ENCODE measurements around the gene OPA1. TPM values are rescaled to one million over a fixed set of nuclear protein-coding genes. Genes with fewer than 3 reads are reported as not detected.

OPA1 gene
- total and polyA plus RNA-seq, 2 of the 13 experiments (the other 11 are each of a cell fraction or from before 2014, with no cell fraction given), result 26.7 to 78.5 TPM

GRCh38 chr3:193548406-193548805, 44.6 kb upstream of the OPA1 start:
- no peaks in the 10 kb centered on the region for H3K79me2 ChIP-seq (ENCODE audit: insufficient read depth, low read length)
- in situ Hi-C loops (cut with HindIII; ENCODE audit: extremely low pct_ligation_motif_present, low pct_unique_long_range_greater_than_20kb) (no loop called here), intact Hi-C loops (cut with micrococcal nuclease; ENCODE audit: unreplicated experiment) (no loop called here)
- no peak for ATAC-seq
- no peak for FAIRE-seq
- H3K4me1 ChIP-seq (ENCODE audit: insufficient read depth, low read length), result no peaks in the 10 kb centered on the region
- H3K4me2 ChIP-seq (ENCODE audit: low read depth, low read length), result no peak overlapping the region
- no peak overlapping the region for H3K27ac ChIP-seq (ENCODE audit: extremely low read length, insufficient read depth, low read length)
- CTCF ChIA-PET (ENCODE audit: low intra/inter-chr PET ratio, low total read pairs), result no interaction called here
- no peak for TF ChIP-seq CHD4 (IDR thresholded peaks at IDR 0.05; ENCODE audit: borderline replicate concordance, low read length)
- no peak for TF ChIP-seq EZH2 (conservative IDR thresholded peaks at IDR 0.05; ENCODE audit: low read depth, low read length)
- TF ChIP-seq TAF15 (IDR thresholded peaks at IDR 0.05; ENCODE audit: low read depth, low read length, poor library complexity, severe bottlenecking), result no peak
- no peak for TF ChIP-seq TSC22D2 (CRISPR knock-in tag; IDR thresholded peaks at IDR 0.05; ENCODE audit: borderline replicate concordance)
- no peak for TF ChIP-seq TOE1 (CRISPR knock-in tag; IDR thresholded peaks at IDR 0.05)
- no peak overlapping the region for H2AFZ ChIP-seq (ENCODE audit: low read length)
- peaks cover 8% of the 10 kb centered on the region for H3K9me3 ChIP-seq (ENCODE audit: low read length)
- H4K20me1 ChIP-seq (ENCODE audit: insufficient read depth, low read length), result no peaks in the 10 kb centered on the region
- DNase-seq (ENCODE audit: low spot score), result no peak
- peaks cover 1 to 3% of the 10 kb centered on the region in 2 experiments; a peak in 1 of 5 replicates for H3K27me3 ChIP-seq (ENCODE audit: control insufficient read depth in 1 of 2, insufficient read depth in 2 of 2, low read length in 2 of 2)
- H3K4me3 ChIP-seq (replicated peaks in 1 of 3; ENCODE audit: insufficient read depth in 1 of 3, low read depth in 2 of 3, low read length in 3 of 3), result no peak overlapping the region
- WGBS (ENCODE audit: low lambda C conversion rate), result 3% methylated on average over 4 of the region's 4 CpGs
- no peak overlapping the region for H3K9ac ChIP-seq (ENCODE audit: insufficient read depth, low read depth, low read length)
- POLR2A ChIA-PET, result no interaction called here
- BruUV-seq (replicated peaks), result no TSS peak
- no peaks in the 10 kb centered on the region for H3K36me3 ChIP-seq (replicated peaks in 1 of 2; ENCODE audit: control insufficient read depth in 1 of 2, insufficient read depth in 2 of 2, low read length in 2 of 2)

- H3K4me1 ChIP-seq (ENCODE audit: insufficient read depth, low read length), result no peaks in the 10 kb centered on the region
- H4K20me1 ChIP-seq (ENCODE audit: insufficient read depth, low read length), result no peaks in the 10 kb centered on the region
- BruUV-seq (replicated peaks), result no TSS peak
- ATAC-seq (no peak), FAIRE-seq (no peak), DNase-seq (ENCODE audit: low spot score) (no peak)
- ChIA-PET POLR2A (no interaction called here), CTCF (ENCODE audit: low intra/inter-chr PET ratio, low total read pairs) (no interaction called here)
- H3K27ac ChIP-seq (ENCODE audit: extremely low read length, insufficient read depth, low read length), result no peak overlapping the region
- no peaks in the 10 kb centered on the region for H3K79me2 ChIP-seq (ENCODE audit: insufficient read depth, low read length)
- intact Hi-C loops (cut with micrococcal nuclease; ENCODE audit: unreplicated experiment) (no loop called here), in situ Hi-C loops (cut with HindIII; ENCODE audit: extremely low pct_ligation_motif_present, low pct_unique_long_range_greater_than_20kb) (loop anchor here (25.0 kb wide), 2 partner anchors 516 to 991 kb away; no protein-coding TSS in a partner anchor)
- H3K36me3 ChIP-seq (replicated peaks in 1 of 2; ENCODE audit: control insufficient read depth in 1 of 2, insufficient read depth in 2 of 2, low read length in 2 of 2), result no peaks in the 10 kb centered on the region
- no peak overlapping the region for H3K9ac ChIP-seq (ENCODE audit: insufficient read depth, low read depth, low read length)
- H3K4me3 ChIP-seq (replicated peaks in 1 of 3; ENCODE audit: insufficient read depth in 1 of 3, low read depth in 2 of 3, low read length in 3 of 3), result no peak overlapping the region
- TF ChIP-seq ZNF354B (CRISPR knock-in tag; IDR thresholded peaks at IDR 0.05) (no peak), SIX4 (CRISPR knock-in tag; IDR thresholded peaks at IDR 0.05) (no peak), ZNF207 (IDR thresholded peaks at IDR 0.05; ENCODE audit: borderline replicate concordance) (no peak), ZNF121 (CRISPR knock-in tag; IDR thresholded peaks at IDR 0.05) (no peak), SPEN (CRISPR knock-in tag; IDR thresholded peaks at IDR 0.05; ENCODE audit: low read depth) (no peak), ZNF362 (CRISPR knock-in tag; IDR thresholded peaks at IDR 0.05; ENCODE audit: borderline replicate concordance) (no peak), TBX3 (IDR thresholded peaks at IDR 0.05; ENCODE audit: borderline replicate concordance) (no peak), ZNF224 (CRISPR knock-in tag; IDR thresholded peaks at IDR 0.05) (no peak), EZH2 (conservative IDR thresholded peaks at IDR 0.05; ENCODE audit: low read depth, low read length) (no peak), CEBPG (CRISPR knock-in tag; IDR thresholded peaks at IDR 0.05) (no peak), SAFB2 (CRISPR knock-in tag; IDR thresholded peaks at IDR 0.05; ENCODE audit: borderline replicate concordance, low read depth) (no peak)
- TF ChIP-seq, protein P1, sequence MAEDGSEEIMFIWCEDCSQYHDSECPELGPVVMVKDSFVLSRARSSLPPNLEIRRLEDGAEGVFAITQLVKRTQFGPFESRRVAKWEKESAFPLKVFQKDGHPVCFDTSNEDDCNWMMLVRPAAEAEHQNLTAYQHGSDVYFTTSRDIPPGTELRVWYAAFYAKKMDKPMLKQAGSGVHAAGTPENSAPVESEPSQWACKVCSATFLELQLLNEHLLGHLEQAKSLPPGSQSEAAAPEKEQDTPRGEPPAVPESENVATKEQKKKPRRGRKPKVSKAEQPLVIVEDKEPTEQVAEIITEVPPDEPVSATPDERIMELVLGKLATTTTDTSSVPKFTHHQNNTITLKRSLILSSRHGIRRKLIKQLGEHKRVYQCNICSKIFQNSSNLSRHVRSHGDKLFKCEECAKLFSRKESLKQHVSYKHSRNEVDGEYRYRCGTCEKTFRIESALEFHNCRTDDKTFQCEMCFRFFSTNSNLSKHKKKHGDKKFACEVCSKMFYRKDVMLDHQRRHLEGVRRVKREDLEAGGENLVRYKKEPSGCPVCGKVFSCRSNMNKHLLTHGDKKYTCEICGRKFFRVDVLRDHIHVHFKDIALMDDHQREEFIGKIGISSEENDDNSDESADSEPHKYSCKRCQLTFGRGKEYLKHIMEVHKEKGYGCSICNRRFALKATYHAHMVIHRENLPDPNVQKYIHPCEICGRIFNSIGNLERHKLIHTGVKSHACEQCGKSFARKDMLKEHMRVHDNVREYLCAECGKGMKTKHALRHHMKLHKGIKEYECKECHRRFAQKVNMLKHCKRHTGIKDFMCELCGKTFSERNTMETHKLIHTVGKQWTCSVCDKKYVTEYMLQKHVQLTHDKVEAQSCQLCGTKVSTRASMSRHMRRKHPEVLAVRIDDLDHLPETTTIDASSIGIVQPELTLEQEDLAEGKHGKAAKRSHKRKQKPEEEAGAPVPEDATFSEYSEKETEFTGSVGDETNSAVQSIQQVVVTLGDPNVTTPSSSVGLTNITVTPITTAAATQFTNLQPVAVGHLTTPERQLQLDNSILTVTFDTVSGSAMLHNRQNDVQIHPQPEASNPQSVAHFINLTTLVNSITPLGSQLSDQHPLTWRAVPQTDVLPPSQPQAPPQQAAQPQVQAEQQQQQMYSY (CRISPR knock-in tag; IDR thresholded peaks at IDR 0.05), result no peak
- no peak overlapping the region for H3K4me2 ChIP-seq (ENCODE audit: low read depth, low read length)
- no peaks in the 10 kb centered on the region for H3K9me3 ChIP-seq (ENCODE audit: low read length)
- H2AFZ ChIP-seq (ENCODE audit: low read length), result no peak overlapping the region
- WGBS (ENCODE audit: low lambda C conversion rate), result 0% methylated on average over 1 of the region's 1 CpG
- peaks cover 1 to 3% of the 10 kb centered on the region in 2 experiments; a peak in 1 of 5 replicates for H3K27me3 ChIP-seq (ENCODE audit: control insufficient read depth in 1 of 2, insufficient read depth in 2 of 2, low read length in 2 of 2)
Observed at GRCh38 chr3:193552923-193553322, 40.1 kb upstream of the OPA1 start.
